GM12891 (cell line): ENCODE results near the gene CAMSAP3.

Source experiments
- POLR2AphosphoS5 ChIP-seq: IDR thresholded peaks from 2 replicates; pipeline ENCODE4 v1.6.1; 2011; ENCODE audit warnings: low read depth, low read length, control low read depth
- TAF1 ChIP-seq: IDR thresholded peaks from 2 replicates; pipeline ENCODE4 v1.6.1; 2011; ENCODE audit warnings: low read depth, low read length, control low read depth

- TF ChIP-seq POLR2AphosphoS5 (no peak), TAF1 (no peak)
These were observed 51.5 kb downstream of the CAMSAP3 start for GRCh38 chr19:7647156-7647555.
